Astrocyte of the spinal cord (primary cell): ENCODE results near the gene RNFT2.

Experiments used
- DNase-seq: peaks from one replicate; pipeline ENCODE4 v3.0.0; 2011; ENCODE audit warnings: low read depth, low spot score
- H3K4me3 ChIP-seq: 2 replicates; pipeline ENCODE4 v1.5.1; 2011; ENCODE audit warnings: low read depth, mild to moderate bottlenecking, low read length, moderate library complexity
- CTCF ChIP-seq: IDR thresholded peaks from 2 replicates; pipeline ENCODE4 v1.5.1; 2012; ENCODE audit warnings: low read depth, mild to moderate bottlenecking, low read length, inconsistent platforms
- in situ Hi-C: cut with HindIII; loops from 2 replicates; pipeline ENCODE4 v1.10.0; 2017; ENCODE audit warnings: low sequenced_read_pairs

RNFT2 gene

GRCh38 chr12:116833474-116833873, 95.4 kb downstream of the RNFT2 start:
- in situ Hi-C loops = no loop called here
- no peak for TF ChIP-seq CTCF
- H3K4me3 ChIP-seq = no peak overlapping the region
- DNase-seq = no peak

- no peak for DNase-seq
- no peak for TF ChIP-seq CTCF
- in situ Hi-C loops = no loop called here
- no peak overlapping the region for H3K4me3 ChIP-seq
These were observed 97.4 kb downstream of the RNFT2 start for GRCh38 chr12:116835484-116835883.

GRCh38 chr12:116837097-116837496, 99.0 kb downstream of the RNFT2 start:
- in situ Hi-C loops = no loop called here
- no peak for TF ChIP-seq CTCF
- DNase-seq = no peak
- no peak overlapping the region for H3K4me3 ChIP-seq

- TF ChIP-seq CTCF = no peak
- H3K4me3 ChIP-seq = no peak overlapping the region
- in situ Hi-C loops = no loop called here
- DNase-seq = no peak
These were observed 100.2 kb downstream of the RNFT2 start for GRCh38 chr12:116838365-116838764.

- TF ChIP-seq CTCF = no peak
- no peak for DNase-seq
- H3K4me3 ChIP-seq = no peak overlapping the region
- in situ Hi-C loops = no loop called here
These were observed 101.2 kb downstream of the RNFT2 start for GRCh38 chr12:116839287-116839830.

- in situ Hi-C loops = no loop called here
- no peak for DNase-seq
- no peak overlapping the region for H3K4me3 ChIP-seq
- no peak for TF ChIP-seq CTCF
These were observed 105.0 kb downstream of the RNFT2 start for GRCh38 chr12:116843085-116843484.

GRCh38 chr12:116849216-116849615, 111.1 kb downstream of the RNFT2 start:
- no peak for TF ChIP-seq CTCF
- in situ Hi-C loops = no loop called here
- H3K4me3 ChIP-seq = no peak overlapping the region
- DNase-seq = no peak
